Esophagus squamous epithelium (tissue), 5 donors: ENCODE results near the gene CCDC106. TPM values are rescaled to one million over a fixed set of nuclear protein-coding genes. Genes with fewer than 3 reads are reported as not detected.

ENCODE experiments used
- DNase-seq: peaks from one replicate; lab custom pipeline; 2025; lab: John Stamatoyannopoulos, UW
- H3K27ac ChIP-seq, 4 donors: fragments of 200-600 bp; sonication (generic); one replicate each; pipeline ENCODE4 v1.5.1; 2016 to 2019; ENCODE audit warnings: mild to moderate bottlenecking in 1 of 4
- H3K27me3 ChIP-seq, 4 donors: fragments of 200-600 bp; sonication (generic); 1 replicate in 3 of 4; 2 replicates in 1 of 4; pipeline versions ENCODE4 v1.5.1 to v1.6.0; 2017 to 2021; ENCODE audit warnings: antibody characterized with exemption in 1 of 4
- H3K36me3 ChIP-seq, 3 donors: fragments of 200-600 bp; sonication (generic); one replicate each; pipeline ENCODE4 v1.5.1; 2016 to 2019
- H3K4me1 ChIP-seq, 3 donors: fragments of 200-600 bp; sonication (generic); one replicate each; pipeline ENCODE4 v1.5.1; 2017 to 2019
- H3K4me3 ChIP-seq, 4 donors: fragments of 200-600 bp; sonication (generic); 1 replicate in 3 of 4; 2 replicates in 1 of 4; pipeline ENCODE4 v1.5.1; 2016 to 2019; ENCODE audit warnings: mild to moderate bottlenecking in 2 of 4, moderate library complexity in 1 of 4
- H3K9me3 ChIP-seq, 3 donors: fragments of 200-600 bp; sonication (generic); one replicate each; pipeline ENCODE4 v1.5.1; 2016 to 2019
- CTCF ChIP-seq, 6 experiments: fragments of 450-650 bp in 4 of 6; fragments of 200-600 bp in 2 of 6; sonication (generic) in 2 of 6; IDR thresholded peaks; one replicate each; pipeline ENCODE4 v1.5.1; 2016 to 2019; ENCODE audit warnings: antibody characterized with exemption in 6 of 6, mild to moderate bottlenecking in 4 of 6, moderate library complexity in 4 of 6
- POLR2A ChIP-seq, 4 donors: fragments of 450-650 bp; IDR thresholded peaks; one replicate each; pipeline ENCODE4 v1.6.1; 2017; ENCODE audit warnings: antibody characterized with exemption in 4 of 4, mild to moderate bottlenecking in 4 of 4, moderate library complexity in 3 of 4
- WGBS, 2 donors: methylation state at CpG; one replicate each; pipeline ENCODE4 v1.1.5; 2018; 5-methylcytosine and 5-hydroxymethylcytosine counted together
- intact Hi-C: fragments of 100-400 bp; cut with DNase I; formaldehyde crosslinking; loops from one replicate; pipeline ENCODE4 v1.15.0; 2022
- total RNA-seq, 4 donors: library from RNA; depleted of rRNA; stranded (reverse); fragments of >200 nt; gene quantifications; one replicate each; pipeline ENCODE4 v1.1.0, GENCODE V29; 2016
- donor health status: DM: yes; HTN: yes; CAD: no.

Gene CCDC106
- total RNA-seq, 4 donors from 2014 or later = 2.4 to 7.2 (median 4.6) TPM

- peak overlapping the region in 3 of 4 donors; percentile 40 to 65 (median 57) for H3K27ac ChIP-seq
- H3K4me3 ChIP-seq = no peak overlapping the region
- no peaks in the 10 kb centered on the region for H3K9me3 ChIP-seq
- peaks cover 0 to 40% (median 5%) of the 10 kb centered on the region in 3 donors for H3K4me1 ChIP-seq
- intact Hi-C loops = no loop called here
- TF ChIP-seq POLR2A (IDR thresholded peaks at IDR 0.05) (no peak), CTCF (IDR thresholded peaks at IDR 0.05) (no peak)
- no peaks in the 10 kb centered on the region for H3K27me3 ChIP-seq
- DNase-seq = no peak
- 76% methylated on average over 12 of the region's 12 CpGs; no CpG with 5 or more reads in 1 of the 2 donors for WGBS, 2 donors
- H3K36me3 ChIP-seq = peaks cover 61 to 99% (median 73%) of the 10 kb centered on the region in 3 donors
Measured at GRCh38 chr19:55667511-55667910, 19.5 kb downstream of the CCDC106 start.

- intact Hi-C loops = no loop called here
Measured at GRCh38 chr19:55667958-55668357, 19.9 kb downstream of the CCDC106 start.

GRCh38 chr19:55668603-55669348 lies 20.8 kb downstream of the CCDC106 start:
- Histone ChIP-seq H3K27ac (peak overlapping the region in 2 of 4 donors; percentile 40 to 65), H3K4me1 (peaks cover 0 to 48% (median 5%) of the 10 kb centered on the region in 3 donors)

More at GRCh38 chr19:55667958-55668357, 19.9 kb downstream of the CCDC106 start:
- Histone ChIP-seq H3K9me3 (no peaks in the 10 kb centered on the region), H3K27ac (peak overlapping the region; percentile 12 to 65 (median 48)), H3K4me1 (peaks cover 0 to 40% (median 5%) of the 10 kb centered on the region in 3 donors), H3K36me3 (peaks cover 57 to 99% (median 68%) of the 10 kb centered on the region in 3 donors), H3K27me3 (no peaks in the 10 kb centered on the region), H3K4me3 (no peak overlapping the region)
- TF ChIP-seq CTCF (IDR thresholded peaks at IDR 0.05) (no peak), POLR2A (IDR thresholded peaks at IDR 0.05) (no peak)
- DNase-seq = no peak
- 31 to 37% methylated on average over 2 of the region's 11 CpGs for WGBS, 2 donors

GRCh38 chr19:55669418-55670279 lies 21.6 kb downstream of the CCDC106 start:
- intact Hi-C loops = no loop called here

More at GRCh38 chr19:55668603-55669348, 20.8 kb downstream of the CCDC106 start:
- no peaks in the 10 kb centered on the region for H3K27me3 ChIP-seq
- intact Hi-C loops = no loop called here
- no peaks in the 10 kb centered on the region for H3K9me3 ChIP-seq
- H3K36me3 ChIP-seq = peaks cover 49 to 99% (median 60%) of the 10 kb centered on the region in 3 donors
- TF ChIP-seq POLR2A (IDR thresholded peaks at IDR 0.05) = no peak
- no peak for TF ChIP-seq CTCF (IDR thresholded peaks at IDR 0.05)
- 80 to 93% methylated on average over 1 to 3 of the region's 30 CpGs for WGBS, 2 donors
- H3K4me3 ChIP-seq = no peak overlapping the region
- no peak for DNase-seq

More at GRCh38 chr19:55669418-55670279, 21.6 kb downstream of the CCDC106 start:
- H3K4me1 ChIP-seq = peaks cover 7 to 57% (median 13%) of the 10 kb centered on the region in 3 donors
- no peak overlapping the region for H3K4me3 ChIP-seq
- 85 to 87% methylated on average over 27 to 29 of the region's 43 CpGs for WGBS, 2 donors
- peaks cover 47 to 96% (median 51%) of the 10 kb centered on the region in 3 donors for H3K36me3 ChIP-seq
- no peak overlapping the region for H3K27ac ChIP-seq
- no peaks in the 10 kb centered on the region for H3K27me3 ChIP-seq
- H3K9me3 ChIP-seq = no peaks in the 10 kb centered on the region
- TF ChIP-seq POLR2A (IDR thresholded peaks at IDR 0.05) (no peak), CTCF (IDR thresholded peaks at IDR 0.05) (no peak)
- no peak for DNase-seq
